NCI-H1105 treated with DMSO at 0.1 percent for 48 hours (cell line): ENCODE data around the gene SRRM2.
A peak's percentile ranks its signal among the peaks of the same experiment; 100 is the strongest.

ENCODE experiments used
- DNase-seq: peaks from one replicate; lab custom pipeline; 2025; lab: John Stamatoyannopoulos, UW

The SRRM2 gene

DNA sequence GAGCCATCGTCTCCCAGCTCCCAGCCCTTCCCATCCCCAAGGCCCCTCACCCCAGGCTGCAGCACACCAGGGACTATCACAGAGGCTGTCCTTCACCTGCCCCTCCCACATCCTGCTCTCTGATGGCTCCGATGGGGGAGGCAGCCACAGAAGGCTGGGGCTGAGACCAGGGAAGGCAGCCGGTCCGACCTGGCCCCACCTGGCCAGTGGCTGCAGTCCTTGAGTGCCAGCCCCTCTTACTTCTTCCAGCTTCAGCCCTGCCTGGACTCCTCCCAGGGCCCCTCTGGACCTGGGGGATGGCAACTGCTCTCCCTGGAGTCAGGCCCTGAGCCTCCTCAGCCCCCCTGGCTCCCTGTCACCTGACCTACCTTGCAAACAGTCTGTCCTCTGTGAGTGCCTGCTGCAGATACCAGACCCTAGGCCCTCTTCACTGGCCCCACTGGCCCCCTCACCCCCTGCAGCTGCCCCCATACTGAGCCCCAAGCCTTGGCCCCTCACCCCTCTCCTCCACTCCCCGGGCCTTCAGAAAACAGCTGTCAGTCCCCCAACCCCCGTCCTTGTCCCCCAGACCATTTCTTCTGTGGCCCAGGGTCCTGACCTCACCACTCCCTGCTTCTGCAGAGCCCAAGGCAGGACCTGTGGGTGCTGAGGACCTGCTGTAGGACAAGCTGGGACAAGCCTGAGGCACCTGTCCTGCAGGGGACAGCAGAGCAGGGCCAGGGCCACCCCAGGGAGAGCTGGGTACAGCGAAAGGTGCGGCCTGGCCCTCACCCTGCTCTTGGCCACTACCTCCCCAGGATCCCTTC lies 12.6 kb upstream of the SRRM2 start:
- DNase-seq: no peak

DNA sequence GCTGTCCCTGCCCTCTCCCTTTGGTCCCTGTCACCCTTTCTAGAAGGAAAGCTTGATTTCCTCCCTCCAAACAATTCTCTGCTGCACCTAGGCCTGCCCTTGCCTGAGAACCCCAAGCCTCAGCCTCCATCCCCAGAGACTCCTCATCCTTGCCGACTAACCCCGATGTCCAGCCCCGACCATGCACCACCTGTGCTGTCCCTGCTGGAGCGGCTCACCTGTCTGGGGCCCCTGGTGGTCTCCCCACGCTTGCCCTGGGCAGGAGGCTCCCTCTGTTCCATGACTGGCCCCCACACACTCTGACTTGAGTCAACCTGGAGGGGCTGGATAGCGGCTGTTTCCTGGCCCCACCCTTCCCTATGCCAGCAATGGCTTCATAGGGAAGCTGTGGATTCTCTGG lies 12.0 kb upstream of the SRRM2 start:
- no peak for DNase-seq

DNA sequence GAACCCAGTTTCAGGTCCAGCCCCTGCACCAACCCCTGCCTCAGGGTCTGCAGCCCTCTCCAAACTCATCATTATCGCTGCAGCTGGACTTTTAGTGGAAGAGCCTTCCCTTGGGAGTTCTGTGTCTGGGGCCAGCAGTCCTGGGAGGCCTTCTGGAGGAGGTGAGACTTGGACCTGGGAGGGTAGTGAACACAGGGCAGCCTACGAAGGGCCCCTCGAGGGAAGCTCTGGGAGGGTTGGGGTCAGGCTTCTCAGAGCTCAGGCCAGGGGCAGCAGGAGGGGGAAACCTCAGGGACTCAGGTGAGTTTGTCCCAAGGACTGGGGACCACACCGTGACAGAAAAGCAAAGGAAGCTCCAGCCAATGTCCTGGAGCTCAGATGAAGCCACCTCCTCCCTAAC lies 11.3 kb upstream of the SRRM2 start:
- no peak for DNase-seq

DNA sequence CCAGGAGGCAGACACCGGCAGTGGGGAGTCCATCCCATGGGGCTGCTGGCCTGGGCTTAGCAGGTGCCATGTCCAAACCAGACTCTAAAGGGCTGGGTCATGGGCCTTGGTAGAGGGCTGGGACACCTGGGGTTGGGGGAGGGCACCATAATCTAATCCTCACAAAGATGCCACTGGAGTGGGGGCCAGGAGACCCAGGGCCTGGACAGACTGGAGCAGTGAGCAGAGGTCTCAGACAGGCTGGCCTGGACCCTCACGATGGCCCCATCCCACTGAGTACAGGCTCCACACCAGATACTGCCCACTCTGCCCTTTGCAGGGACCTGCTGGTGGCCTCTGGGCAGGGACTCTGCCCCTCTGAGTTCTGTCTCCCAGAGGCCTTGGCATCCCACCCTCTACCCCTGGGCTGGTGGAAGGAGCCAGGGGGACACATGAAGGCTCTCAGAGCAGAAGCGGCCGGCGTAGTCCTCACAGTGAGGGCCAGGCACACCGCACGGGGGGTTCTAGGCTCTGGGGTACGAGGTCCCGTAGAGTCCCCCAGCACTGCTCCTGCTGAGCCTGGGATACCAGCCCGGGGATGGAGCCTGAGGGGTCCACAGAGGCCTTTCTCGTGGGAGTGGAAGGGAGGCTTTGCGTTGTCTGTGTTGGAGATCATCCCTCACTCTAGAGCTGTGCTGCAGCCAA lies 10.0 kb upstream of the SRRM2 start:
- no peak for DNase-seq

DNA sequence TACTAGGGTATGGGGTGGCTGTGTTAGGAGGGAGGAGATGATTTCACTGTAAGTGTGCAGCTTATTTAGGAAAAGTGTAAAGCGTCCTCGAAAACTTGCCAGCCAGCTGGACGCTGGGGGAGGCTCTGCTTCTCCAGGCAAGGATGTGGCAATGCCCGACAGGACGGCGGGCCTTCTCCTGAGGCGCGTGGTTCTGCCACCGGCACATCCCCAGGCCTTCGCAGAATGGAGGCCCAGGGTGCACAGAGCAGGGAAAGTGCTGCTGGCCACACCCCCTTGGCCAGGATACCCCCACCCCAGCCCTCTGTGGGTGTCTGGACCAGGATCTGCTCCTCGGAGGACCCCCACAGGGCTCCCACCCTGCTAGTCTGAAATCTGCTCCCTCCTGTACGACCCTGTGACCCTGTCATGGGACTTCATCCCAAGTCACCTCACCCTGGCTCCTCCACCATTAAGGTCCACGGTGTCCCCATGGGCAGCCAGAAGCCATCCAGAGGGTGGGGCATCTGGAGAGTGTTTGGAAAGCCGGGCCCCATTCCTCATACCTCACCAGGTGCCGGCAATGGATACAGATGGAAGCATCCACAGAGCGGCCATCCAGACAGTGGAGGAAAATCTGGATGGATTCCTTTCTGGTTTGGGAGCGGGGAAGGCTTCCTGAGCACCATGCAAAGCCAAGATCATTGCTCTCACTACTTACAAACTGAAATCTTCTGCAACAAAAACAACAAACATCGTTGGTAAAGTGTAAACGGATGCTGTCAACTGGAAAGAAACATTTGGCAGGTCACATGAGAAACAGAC lies 9.2 kb upstream of the SRRM2 start:
- no peak for DNase-seq

DNA sequence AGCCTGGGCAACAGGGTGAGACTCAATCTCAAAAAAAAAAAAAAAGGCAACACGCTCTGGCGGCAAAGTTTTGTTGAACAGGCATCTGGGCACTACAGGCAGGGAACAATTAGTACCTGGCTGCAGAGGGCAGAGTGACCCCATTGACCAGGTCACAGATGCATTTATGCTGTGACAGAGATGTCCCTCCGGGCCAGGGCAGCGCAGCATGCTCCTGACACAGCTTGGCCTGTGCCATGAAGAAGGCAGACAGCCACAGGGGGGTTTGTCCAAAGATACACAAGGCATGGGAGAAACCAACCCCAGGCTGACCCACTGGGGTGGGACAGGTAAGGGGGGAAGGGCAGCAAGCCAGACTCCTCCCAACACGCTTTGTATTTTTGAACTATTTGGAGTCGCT lies 7.7 kb upstream of the SRRM2 start:
- DNase-seq: no peak

DNA sequence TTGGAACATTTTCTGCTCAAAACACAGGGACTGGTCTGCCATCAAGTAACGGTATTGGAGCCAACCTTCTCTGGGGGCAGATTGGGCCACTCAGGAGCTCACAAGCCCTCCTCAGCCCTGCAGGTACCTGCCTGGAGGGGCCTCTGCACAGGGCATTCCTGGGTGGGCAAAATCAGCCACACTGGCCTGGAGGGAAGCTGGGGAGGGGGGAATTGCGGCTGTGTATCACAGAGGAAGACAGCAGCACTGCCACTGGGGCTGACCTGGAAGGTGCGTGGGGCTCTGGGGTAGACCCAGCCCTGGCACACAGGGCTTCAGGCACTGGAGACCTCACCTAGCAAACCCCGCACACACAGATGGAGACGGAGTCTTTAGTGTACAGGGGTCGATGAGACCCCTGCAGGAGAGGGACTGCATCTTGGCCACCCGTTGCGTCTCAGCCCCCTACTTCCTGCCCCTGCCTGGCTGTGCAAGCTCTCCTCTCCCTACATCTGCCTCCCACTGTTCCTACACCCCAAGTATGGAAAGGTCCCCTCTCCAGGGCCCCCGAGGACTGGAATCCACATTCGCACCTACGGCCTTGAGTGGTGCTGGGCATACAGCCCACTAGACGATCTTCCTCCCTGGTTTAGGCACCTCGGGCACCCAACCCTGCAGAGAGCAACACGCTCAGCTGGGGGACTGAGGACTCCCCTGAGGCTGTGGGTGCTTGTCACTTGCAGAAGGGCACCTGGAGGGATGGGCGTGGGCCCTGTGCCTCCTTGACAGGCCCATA lies 7.1 kb upstream of the SRRM2 start:
- DNase-seq: no peak

DNA sequence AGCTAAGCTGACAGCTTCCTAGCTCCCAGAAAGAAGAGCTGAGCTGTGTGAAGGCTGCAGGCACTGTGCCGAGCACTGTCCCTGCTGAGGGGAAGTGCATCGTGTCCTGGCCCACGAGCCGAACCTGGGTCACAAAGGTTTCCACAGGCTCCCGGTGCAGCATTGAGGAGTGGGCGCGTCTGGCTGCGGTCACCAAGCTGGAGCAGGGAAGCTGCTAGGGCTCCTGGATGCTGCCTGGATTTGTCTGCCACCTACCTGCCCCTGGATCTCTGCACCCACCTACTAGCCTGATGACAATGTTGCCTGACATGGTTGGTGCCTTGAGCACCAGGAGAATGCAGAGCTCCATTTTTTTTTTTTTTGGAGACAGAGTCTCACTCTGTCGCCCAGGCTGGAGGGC lies 6.5 kb upstream of the SRRM2 start:
- DNase-seq: no peak

DNA sequence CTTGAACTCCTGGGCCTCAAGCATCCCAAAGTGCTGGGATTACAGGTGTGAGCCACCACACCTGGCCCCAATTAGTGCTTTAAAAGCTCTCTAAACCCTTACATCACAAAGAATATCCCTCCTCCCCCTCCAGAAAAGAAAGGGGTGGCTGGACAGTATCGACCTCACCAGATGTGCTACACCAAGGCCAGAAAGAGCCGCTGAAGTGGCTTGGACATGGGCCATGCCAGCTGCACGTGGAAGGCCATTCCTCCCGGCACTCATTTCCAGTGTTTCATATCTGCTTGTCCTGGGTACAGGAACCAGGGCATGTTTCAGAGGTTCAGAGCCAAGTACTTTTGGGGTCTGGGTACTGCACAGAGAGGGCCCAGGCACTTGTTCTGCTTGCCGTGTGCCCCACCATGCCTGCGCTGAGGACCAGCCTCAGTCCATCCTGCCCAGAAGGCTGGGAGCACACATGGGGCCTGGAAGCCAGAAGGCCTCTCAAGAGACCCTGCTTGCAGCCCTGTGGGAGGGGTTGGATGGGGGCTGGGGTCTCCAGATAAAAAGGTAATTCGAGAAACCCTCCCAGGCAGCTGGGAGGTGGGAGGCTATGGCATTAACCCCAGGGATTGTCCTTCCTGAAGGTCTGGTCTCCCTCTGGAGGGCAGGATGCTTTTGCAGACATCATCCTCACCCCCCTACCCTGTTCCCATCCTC lies 3.5 kb upstream of the SRRM2 start:
- peak; percentile 32 for DNase-seq

DNA sequence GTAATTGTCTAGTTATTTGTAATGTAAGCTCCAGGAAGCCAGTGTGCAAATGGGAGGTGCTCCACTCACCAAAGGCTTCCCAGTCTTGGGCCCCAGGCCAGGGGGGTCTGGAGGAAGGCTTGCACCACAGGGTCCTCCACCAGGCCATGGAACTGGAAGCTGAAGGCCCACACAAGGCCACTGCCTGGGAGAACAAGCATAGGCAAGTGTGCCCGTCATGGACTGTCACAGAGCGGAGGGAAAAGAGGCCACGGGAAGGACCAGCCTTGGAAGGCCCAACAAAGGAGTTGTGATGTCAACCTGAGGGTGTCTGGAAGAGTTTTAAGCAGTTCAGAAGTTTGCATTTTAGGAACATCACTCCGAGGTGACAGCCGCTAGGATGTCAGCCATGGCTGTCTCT lies 3.0 kb upstream of the SRRM2 start:
- DNase-seq: no peak

DNA sequence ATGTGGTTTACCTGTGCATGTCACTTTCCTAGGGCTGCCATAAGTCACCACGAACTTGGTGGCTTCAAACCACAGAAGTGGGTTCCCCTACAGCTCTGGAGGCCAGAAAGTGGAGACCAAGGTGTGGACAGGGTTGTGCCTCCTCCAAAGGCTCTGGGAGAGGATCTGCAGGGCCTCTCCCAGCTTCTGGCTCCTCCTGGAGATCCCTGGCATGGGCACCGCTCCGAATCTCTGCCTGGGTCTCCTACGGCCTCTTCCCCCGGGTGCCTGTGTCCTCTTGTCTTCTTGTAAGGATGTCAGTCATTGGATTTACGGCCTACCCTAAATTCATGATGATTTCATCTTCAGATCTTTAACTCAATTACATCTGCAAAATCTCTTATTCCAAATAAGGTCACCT lies 2.5 kb upstream of the SRRM2 start:
- DNase-seq: no peak

DNA sequence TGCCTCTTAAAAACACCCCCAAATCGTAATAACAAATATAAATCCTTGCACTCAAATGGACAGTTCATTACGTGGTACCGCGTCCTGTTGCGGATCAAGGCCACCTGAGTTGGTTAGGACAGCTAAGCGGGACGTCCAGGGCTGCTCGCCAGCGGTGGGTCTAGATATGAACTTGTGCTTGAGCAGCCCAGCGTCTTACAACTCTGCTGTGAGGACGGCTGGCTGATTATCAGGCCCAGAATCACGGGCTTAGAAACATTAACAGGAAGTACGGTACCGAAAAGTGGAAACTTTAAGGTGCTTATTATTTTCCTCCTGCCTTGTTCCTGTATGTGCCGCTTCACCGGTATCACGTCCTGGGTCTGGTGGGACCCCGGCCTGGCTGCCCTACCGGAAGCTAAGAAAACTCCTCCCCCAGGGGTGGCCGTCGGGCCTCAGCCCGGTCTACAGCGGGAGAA lies 832 bp upstream of the SRRM2 start:
- DNase-seq: peak; percentile 47

DNA sequence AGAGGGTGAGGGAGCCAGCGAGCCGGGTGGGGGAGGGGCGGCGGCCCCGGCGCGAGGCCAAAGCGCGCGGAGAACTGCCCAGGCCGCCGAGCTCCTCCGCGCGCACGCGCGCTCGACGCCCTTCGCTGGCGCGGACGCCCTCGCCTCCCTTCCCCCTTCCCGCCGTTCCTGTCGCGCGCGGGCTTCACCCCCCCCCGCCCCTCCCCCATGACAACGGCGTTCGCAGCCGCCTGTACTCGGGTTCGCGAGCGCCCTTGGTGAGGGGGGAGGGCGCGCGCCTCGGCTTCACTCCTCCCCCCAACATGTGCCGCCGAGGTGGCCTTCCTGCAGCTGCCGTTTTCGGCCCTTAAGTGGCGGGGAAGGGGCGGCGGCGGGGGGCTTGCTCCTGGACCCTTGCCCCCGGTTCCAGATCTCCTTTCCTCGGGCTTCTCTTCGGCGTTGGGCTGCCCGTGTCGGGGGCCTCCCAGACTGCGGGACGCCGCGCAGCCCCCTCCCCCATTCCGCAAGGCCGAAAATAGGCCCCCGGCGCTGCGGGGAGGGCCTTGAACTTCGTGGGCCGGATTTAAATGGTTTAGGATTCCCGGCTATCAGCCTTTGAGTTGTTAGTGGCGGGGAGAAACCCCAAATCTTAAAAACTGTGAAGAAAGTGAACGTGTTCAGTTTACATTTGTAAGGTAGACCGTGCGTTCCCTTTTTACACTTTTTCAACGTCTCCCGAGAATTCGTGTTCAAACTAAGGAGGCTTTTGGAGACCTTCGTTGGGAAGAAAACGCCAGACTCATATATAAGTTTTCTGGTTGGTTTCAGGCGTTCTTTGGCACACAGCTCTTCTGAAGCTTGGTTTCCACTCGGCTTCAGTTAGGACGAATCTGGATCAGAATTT lies 653 bp downstream of the SRRM2 start:
- DNase-seq: peak; percentile 50

DNA sequence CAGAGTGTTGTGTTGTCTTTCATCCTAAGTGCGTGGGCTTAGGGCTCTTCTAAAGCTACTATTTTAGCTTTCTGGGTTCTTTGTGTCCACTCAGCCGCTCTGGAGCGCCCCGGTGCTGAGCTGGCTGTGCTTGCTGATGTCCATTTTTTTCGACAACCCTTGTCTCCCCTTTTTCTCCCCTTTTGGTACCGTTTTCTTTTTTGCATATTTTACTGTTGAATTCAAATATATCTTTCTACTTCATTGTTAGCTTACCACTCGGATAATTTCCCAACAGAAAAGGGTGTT lies 1.2 kb downstream of the SRRM2 start:
- no peak for DNase-seq

DNA sequence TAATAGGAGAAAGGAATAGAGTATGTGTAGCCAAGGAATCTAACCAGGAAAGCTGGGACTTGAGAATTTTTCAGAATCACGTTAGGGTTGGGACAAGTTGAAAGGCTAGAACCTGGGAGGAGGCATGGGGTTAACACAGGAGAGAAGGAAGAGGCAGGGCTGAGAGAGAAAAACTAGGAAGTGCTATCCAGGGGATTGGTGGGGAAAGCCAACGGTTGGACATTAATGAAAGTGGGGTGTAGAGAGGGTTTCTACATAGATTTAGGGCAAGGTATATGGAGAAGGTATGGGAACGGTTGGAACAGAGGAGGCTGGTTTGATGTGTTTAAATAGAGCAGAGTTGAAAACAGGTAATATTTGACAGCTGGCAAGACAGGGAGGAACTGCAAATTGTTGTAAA lies 2.7 kb downstream of the SRRM2 start:
- no peak for DNase-seq

DNA sequence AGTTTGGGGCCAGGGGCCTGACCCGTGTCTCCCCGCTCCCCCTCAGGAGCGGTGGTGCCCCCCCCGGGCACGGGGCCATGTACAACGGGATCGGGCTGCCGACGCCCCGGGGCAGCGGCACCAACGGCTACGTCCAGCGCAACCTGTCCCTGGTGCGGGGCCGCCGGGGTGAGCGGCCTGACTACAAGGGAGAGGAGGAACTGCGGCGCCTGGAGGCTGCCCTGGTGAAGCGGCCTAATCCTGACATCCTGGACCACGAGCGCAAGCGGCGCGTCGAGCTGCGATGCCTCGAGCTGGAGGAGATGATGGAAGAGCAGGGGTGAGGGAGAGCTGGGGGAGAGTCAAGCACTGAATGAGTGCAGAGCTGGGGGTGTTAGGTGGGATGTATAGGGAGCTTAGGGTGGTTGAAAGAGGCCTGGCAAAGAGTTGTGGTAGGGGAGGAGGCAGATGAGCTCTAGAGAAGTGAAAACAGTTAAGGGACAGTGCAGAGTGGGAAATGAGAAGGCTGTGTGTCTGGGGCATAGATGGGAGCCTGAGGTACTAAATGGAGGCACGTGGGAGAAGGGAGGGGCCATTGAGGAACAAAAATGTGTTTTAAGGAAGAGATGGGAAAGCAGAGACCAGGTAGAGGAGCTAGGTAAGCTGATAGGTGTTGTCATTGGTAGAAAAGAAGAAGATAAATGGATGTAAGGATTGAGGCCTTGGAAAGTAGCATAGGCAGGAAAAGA lies 4.0 kb downstream of the SRRM2 start:
- DNase-seq: no peak

DNA sequence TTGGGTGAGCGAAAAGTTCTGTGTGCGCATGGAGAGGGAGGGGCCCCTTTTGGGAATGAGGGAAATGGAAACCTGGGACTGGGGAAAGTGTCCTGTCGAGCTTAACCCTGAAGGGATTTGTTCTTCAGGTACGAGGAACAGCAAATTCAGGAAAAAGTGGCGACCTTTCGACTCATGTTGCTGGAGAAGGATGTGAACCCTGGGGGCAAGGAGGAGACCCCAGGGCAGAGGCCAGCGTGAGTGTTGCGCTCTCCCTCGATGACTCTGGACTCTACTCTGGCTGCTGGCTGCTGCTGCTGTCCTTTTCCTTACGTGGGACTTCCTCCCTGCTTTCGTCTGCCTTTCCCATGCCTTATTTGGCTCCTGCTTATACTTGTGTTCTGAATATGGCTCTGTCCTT lies 4.9 kb downstream of the SRRM2 start:
- DNase-seq: no peak

DNA sequence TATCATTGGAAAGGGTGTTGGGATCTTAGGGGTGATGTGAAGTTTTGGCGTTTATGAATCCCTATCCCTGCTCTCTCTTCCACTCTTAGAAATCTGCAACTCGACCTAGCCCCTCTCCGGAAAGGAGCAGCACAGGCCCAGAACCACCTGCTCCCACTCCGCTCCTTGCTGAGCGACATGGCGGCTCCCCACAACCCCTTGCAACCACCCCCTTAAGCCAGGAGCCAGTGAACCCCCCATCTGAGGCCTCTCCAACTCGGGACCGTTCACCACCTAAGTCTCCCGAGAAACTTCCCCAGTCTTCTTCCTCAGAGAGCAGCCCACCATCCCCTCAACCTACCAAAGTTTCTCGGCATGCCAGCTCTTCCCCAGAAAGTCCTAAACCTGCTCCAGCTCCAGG lies 9.0 kb downstream of the SRRM2 start:
- no peak for DNase-seq

DNA sequence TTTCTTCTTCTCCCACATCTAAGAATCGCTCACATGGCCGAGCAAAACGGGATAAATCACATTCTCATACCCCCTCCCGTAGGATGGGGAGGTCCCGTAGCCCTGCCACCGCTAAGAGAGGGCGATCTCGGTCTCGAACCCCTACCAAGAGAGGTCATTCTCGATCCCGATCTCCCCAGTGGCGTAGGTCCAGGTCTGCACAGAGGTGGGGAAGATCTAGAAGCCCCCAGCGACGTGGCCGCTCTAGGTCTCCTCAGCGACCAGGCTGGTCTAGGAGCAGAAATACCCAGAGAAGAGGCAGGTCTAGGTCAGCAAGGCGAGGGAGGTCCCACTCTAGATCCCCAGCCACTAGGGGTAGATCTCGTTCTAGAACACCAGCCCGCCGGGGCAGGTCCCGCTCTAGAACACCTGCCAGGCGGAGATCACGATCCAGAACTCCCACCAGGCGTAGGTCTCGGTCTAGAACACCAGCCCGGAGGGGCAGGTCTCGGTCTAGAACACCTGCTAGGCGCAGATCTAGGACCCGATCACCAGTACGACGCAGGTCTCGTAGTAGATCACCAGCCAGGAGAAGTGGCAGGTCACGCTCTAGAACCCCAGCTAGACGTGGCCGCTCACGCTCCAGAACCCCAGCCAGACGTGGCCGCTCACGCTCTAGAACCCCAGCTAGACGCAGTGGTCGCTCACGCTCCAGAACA lies 9.6 kb downstream of the SRRM2 start:
- no peak for DNase-seq
